B cell (primary cell): ENCODE measurements around the gene ETS1.

Experiments used
- EZH2 ChIP-seq: IDR thresholded peaks from 2 replicates; pipeline ENCODE4 v1.6.1; 2012; ENCODE audit warnings: borderline replicate concordance, low read depth, mild to moderate bottlenecking, moderate library complexity, low read length; ENCODE audit not compliant: insufficient read depth, poor library complexity, severe bottlenecking
- TF ChIP-seq, protein P1 (sequence below): fragments of 200-600 bp; IDR thresholded peaks from one replicate; pipeline ENCODE4 v1.8.0; 2022; ENCODE audit warnings: antibody characterized with exemption, mild to moderate bottlenecking

DNA sequence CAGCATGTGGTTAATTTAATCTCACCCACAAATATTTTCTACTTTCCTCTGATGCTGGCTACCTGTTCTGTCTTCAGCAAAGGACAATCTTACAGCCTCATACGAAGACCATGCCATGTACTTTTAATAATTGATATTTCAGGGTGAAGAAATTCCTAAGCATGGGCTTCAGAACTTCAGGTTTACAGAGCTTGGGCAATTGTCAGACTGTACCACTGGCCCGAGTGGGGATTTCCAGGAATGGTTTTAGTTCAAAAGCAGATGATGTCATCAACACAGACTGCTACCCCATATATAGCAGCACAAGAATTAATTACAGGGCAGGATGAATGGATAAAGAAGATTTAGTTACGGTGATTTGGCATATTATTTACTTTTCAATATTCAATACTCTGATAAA lies 171.8 kb downstream of the ETS1 start:
- TF ChIP-seq, protein P1, sequence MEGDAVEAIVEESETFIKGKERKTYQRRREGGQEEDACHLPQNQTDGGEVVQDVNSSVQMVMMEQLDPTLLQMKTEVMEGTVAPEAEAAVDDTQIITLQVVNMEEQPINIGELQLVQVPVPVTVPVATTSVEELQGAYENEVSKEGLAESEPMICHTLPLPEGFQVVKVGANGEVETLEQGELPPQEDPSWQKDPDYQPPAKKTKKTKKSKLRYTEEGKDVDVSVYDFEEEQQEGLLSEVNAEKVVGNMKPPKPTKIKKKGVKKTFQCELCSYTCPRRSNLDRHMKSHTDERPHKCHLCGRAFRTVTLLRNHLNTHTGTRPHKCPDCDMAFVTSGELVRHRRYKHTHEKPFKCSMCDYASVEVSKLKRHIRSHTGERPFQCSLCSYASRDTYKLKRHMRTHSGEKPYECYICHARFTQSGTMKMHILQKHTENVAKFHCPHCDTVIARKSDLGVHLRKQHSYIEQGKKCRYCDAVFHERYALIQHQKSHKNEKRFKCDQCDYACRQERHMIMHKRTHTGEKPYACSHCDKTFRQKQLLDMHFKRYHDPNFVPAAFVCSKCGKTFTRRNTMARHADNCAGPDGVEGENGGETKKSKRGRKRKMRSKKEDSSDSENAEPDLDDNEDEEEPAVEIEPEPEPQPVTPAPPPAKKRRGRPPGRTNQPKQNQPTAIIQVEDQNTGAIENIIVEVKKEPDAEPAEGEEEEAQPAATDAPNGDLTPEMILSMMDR, result no peak
- no peak for TF ChIP-seq EZH2
